GM18520 (cell line): ENCODE results near the gene TPCN1.

ENCODE experiments used
- ATAC-seq: cut with Tn5 transposase; IDR thresholded peaks from one replicate; pipeline ENCODE4 v1.9.1; 2021; ENCODE audit not compliant: unreplicated experiment

The TPCN1 gene

GRCh38 chr12:113301811-113302210 lies 80.5 kb downstream of the TPCN1 start:
- no peak for ATAC-seq

- ATAC-seq: no peak
These were observed 81.2 kb downstream of the TPCN1 start for GRCh38 chr12:113302466-113302865.

GRCh38 chr12:113302886-113303640 lies 81.8 kb downstream of the TPCN1 start:
- ATAC-seq: no peak

- ATAC-seq: no peak
These were observed 84.1 kb downstream of the TPCN1 start for GRCh38 chr12:113305281-113305856.

GRCh38 chr12:113306382-113306781 lies 85.1 kb downstream of the TPCN1 start:
- ATAC-seq: no peak

- no peak for ATAC-seq
These were observed 89.2 kb downstream of the TPCN1 start for GRCh38 chr12:113310489-113310888.

GRCh38 chr12:113314121-113314529 lies 92.9 kb downstream of the TPCN1 start:
- no peak for ATAC-seq

GRCh38 chr12:113315358-113315757 lies 94.1 kb downstream of the TPCN1 start:
- ATAC-seq: no peak

GRCh38 chr12:113316155-113316554 lies 94.9 kb downstream of the TPCN1 start:
- no peak for ATAC-seq

- no peak for ATAC-seq
These were observed 95.9 kb downstream of the TPCN1 start for GRCh38 chr12:113317122-113317521.

- no peak for ATAC-seq
These were observed 96.9 kb downstream of the TPCN1 start for GRCh38 chr12:113318046-113318656.

GRCh38 chr12:113318900-113319628 lies 97.8 kb downstream of the TPCN1 start:
- ATAC-seq: no peak

- no peak for ATAC-seq
These were observed 99.1 kb downstream of the TPCN1 start for GRCh38 chr12:113320401-113320800.

GRCh38 chr12:113322343-113322742 lies 101.1 kb downstream of the TPCN1 start:
- no peak for ATAC-seq

- ATAC-seq: no peak
These were observed 104.7 kb downstream of the TPCN1 start for GRCh38 chr12:113325916-113326315.

- no peak for ATAC-seq
These were observed 105.6 kb downstream of the TPCN1 start for GRCh38 chr12:113326775-113327395.

- ATAC-seq: no peak
These were observed 107.2 kb downstream of the TPCN1 start for GRCh38 chr12:113328368-113328889.

GRCh38 chr12:113329022-113329790 lies 107.9 kb downstream of the TPCN1 start:
- no peak for ATAC-seq

GRCh38 chr12:113329791-113330417 lies 108.6 kb downstream of the TPCN1 start:
- no peak for ATAC-seq

GRCh38 chr12:113330505-113330904 lies 109.2 kb downstream of the TPCN1 start:
- ATAC-seq: no peak
